A549 (cell line): Measurements from ENCODE around the gene SDC4.

ENCODE experiments used
- CBX8 ChIP-seq: fragments of 200-600 bp; sonication (generic); IDR thresholded peaks from 2 replicates; pipeline ENCODE4 v1.6.1; 2016
- EP300 ChIP-seq, 2 experiments: fragments of >200 bp; sonication (Bioruptor Twin); formaldehyde crosslinking; IDR thresholded peaks; 2 replicates in 1 of 2; 3 replicates in 1 of 2; pipeline ENCODE4 v1.6.1; 2016 to 2017
- HDAC2 ChIP-seq: fragments of 200-600 bp; sonication (generic); IDR thresholded peaks from 2 replicates; pipeline ENCODE4 v1.6.1; 2016
- KDM1A ChIP-seq: fragments of 200-600 bp; sonication (generic); IDR thresholded peaks from 2 replicates; pipeline ENCODE4 v1.6.1; 2016; ENCODE audit warnings: low read depth, mild to moderate bottlenecking
- MAFK ChIP-seq: fragments of 450-650 bp; IDR thresholded peaks from 2 replicates; pipeline ENCODE4 v1.6.1; 2014; ENCODE audit not compliant: partially characterized antibody
- MAZ ChIP-seq: fragments of 150-350 bp; IDR thresholded peaks from 2 replicates; pipeline ENCODE4 v1.6.1; 2014; ENCODE audit warnings: antibody characterized with exemption, low read depth, low read length, borderline replicate concordance
- PBX3 ChIP-seq: IDR thresholded peaks from 2 replicates; pipeline ENCODE4 v1.6.1; 2012
- PHF8 ChIP-seq: fragments of 200-600 bp; sonication (generic); IDR thresholded peaks from 2 replicates; pipeline ENCODE4 v1.6.1; 2016; ENCODE audit warnings: low read depth, mild to moderate bottlenecking, antibody characterized with exemption, moderate library complexity, borderline replicate concordance
- POLR2A ChIP-seq: IDR thresholded peaks from 2 replicates; pipeline ENCODE4 v1.6.1; 2012; ENCODE audit warnings: mild to moderate bottlenecking, low read length
- TF ChIP-seq, protein P1 (sequence below): fragments of >200 bp; sonication (Bioruptor Twin); formaldehyde crosslinking; IDR thresholded peaks from 3 replicates; pipeline ENCODE4 v1.5.1; 2016

DNA sequence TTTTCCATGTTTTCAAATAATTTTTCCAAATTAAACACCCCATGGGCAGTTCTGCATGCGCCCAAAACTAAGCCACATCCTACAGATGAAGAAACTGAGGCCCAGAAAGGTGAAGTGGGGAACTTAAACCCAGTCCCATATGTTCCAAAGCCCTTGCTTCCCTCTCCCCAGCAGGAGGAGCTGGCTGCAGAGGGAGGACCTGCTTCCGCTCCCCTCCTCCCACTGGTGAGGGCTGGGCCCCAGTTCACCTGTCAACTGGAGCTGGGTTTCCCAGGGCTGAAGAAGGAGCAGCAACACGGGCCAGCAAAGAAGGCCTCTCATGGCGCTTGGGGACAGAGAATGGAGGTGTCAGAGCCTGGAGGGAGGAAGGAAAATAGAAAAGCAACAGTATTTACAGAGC lies 43.0 kb downstream of the SDC4 start:
- TF ChIP-seq PHF8, result no peak
- no peak for TF ChIP-seq KDM1A
- TF ChIP-seq, protein P1, sequence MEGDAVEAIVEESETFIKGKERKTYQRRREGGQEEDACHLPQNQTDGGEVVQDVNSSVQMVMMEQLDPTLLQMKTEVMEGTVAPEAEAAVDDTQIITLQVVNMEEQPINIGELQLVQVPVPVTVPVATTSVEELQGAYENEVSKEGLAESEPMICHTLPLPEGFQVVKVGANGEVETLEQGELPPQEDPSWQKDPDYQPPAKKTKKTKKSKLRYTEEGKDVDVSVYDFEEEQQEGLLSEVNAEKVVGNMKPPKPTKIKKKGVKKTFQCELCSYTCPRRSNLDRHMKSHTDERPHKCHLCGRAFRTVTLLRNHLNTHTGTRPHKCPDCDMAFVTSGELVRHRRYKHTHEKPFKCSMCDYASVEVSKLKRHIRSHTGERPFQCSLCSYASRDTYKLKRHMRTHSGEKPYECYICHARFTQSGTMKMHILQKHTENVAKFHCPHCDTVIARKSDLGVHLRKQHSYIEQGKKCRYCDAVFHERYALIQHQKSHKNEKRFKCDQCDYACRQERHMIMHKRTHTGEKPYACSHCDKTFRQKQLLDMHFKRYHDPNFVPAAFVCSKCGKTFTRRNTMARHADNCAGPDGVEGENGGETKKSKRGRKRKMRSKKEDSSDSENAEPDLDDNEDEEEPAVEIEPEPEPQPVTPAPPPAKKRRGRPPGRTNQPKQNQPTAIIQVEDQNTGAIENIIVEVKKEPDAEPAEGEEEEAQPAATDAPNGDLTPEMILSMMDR, result no peak
- no peak for TF ChIP-seq PBX3
- no peak for TF ChIP-seq POLR2A
- no peak for TF ChIP-seq EP300 (IDR thresholded peaks at IDR 0.05)
- no peak for TF ChIP-seq HDAC2
- TF ChIP-seq CBX8, result no peak
- no peak for TF ChIP-seq MAZ
- no peak for TF ChIP-seq MAFK
